Stimulated activated CD4-positive, alpha-beta T cell treated with anti-CD3 and anti-CD28 coated beads, Interleukin-15, amount 100 ng/mL, for 1 hour (primary cell): Measurements from ENCODE around the gene LEUTX.

ENCODE experiments used
- DNase-seq, 2 donors: peaks; one replicate each; pipeline ENCODE4 v3.0.0-alpha.2; 2020; ENCODE audit warnings: low read depth in 1 of 2, low spot score in 1 of 2

LEUTX gene

GRCh38 chr19:39820696-39821095, 42.0 kb downstream of the LEUTX start:
- no peak for DNase-seq

- DNase-seq: no peak
These were observed 45.0 kb downstream of the LEUTX start for GRCh38 chr19:39823686-39824085.

- peak; percentile 63 to 74 for DNase-seq
These were observed 45.8 kb downstream of the LEUTX start for GRCh38 chr19:39824143-39825092.

- no peak for DNase-seq
These were observed 46.4 kb downstream of the LEUTX start for GRCh38 chr19:39825093-39825463.

GRCh38 chr19:39825531-39826076, 47.0 kb downstream of the LEUTX start:
- DNase-seq: no peak

GRCh38 chr19:39826311-39826945, 47.8 kb downstream of the LEUTX start:
- no peak for DNase-seq

- DNase-seq: no peak
These were observed 48.6 kb downstream of the LEUTX start for GRCh38 chr19:39827216-39827615.

GRCh38 chr19:39828015-39828653, 49.5 kb downstream of the LEUTX start:
- DNase-seq: no peak

- DNase-seq: no peak
These were observed 50.0 kb downstream of the LEUTX start for GRCh38 chr19:39828654-39829032.

- no peak for DNase-seq
These were observed 51.1 kb downstream of the LEUTX start for GRCh38 chr19:39829702-39830275.

GRCh38 chr19:39830406-39830805, 51.8 kb downstream of the LEUTX start:
- DNase-seq: no peak

GRCh38 chr19:39830847-39831246, 52.2 kb downstream of the LEUTX start:
- no peak for DNase-seq

- DNase-seq: no peak
These were observed 53.0 kb downstream of the LEUTX start for GRCh38 chr19:39831679-39832078.

GRCh38 chr19:39832341-39833083, 53.9 kb downstream of the LEUTX start:
- DNase-seq: no peak

GRCh38 chr19:39833160-39833463, 54.5 kb downstream of the LEUTX start:
- no peak for DNase-seq

GRCh38 chr19:39833464-39834286, 55.0 kb downstream of the LEUTX start, which contains the start of gene DYRK1B:
Gene DYRK1B, minus strand, starts transcription at chr19:39834162. Its CDS starts 2,295 bp downstream, at chr19:39831867.
- DNase-seq: peak; percentile 91 to 95

- DNase-seq: no peak
These were observed 55.7 kb downstream of the LEUTX start for GRCh38 chr19:39834287-39834841.
